Activated CD4-positive, alpha-beta T cell treated with anti-CD3 and anti-CD28 coated beads, Interleukin-2, amount 50 U/mL, for 24 hours (primary cell): Measurements from ENCODE around the gene CYP4A22.
"Not testable (repeated sequence)": the region's sequence is repeated elsewhere in the genome, so short reads cannot be mapped to it uniquely, and the experiment has no call there.

Experiments used
- DNase-seq, 2 donors: peaks; one replicate each; pipeline ENCODE4 v3.0.0-alpha.2; 2020; ENCODE audit warnings: low read depth in 1 of 2, low spot score in 1 of 2

Gene CYP4A22

GRCh38 chr1:47184822-47185677 lies 47.8 kb downstream of the CYP4A22 start:
- DNase-seq: no peak

GRCh38 chr1:47186267-47187185 lies 49.3 kb downstream of the CYP4A22 start:
- no peak for DNase-seq

GRCh38 chr1:47187231-47187925 lies 50.1 kb downstream of the CYP4A22 start:
- no peak for DNase-seq

- DNase-seq: no peak
Observed at GRCh38 chr1:47187926-47188250, 50.6 kb downstream of the CYP4A22 start.

GRCh38 chr1:47188791-47189785 lies 51.8 kb downstream of the CYP4A22 start:
- no peak for DNase-seq

GRCh38 chr1:47189844-47190508 lies 52.7 kb downstream of the CYP4A22 start, which contains the start of gene PDZK1IP1:
Gene PDZK1IP1, minus strand, starts transcription at chr1:47190036. Its CDS starts 104 bp downstream, at chr1:47189932.
- no peak for DNase-seq

GRCh38 chr1:47190509-47190855 lies 53.2 kb downstream of the CYP4A22 start:
- no peak for DNase-seq

GRCh38 chr1:47190857-47191256 lies 53.6 kb downstream of the CYP4A22 start:
- DNase-seq: no peak

- DNase-seq: no peak
Observed at GRCh38 chr1:47191940-47192457, 54.8 kb downstream of the CYP4A22 start.

GRCh38 chr1:47192458-47193384 lies 55.5 kb downstream of the CYP4A22 start:
- DNase-seq: peak; percentile 50 to 65

GRCh38 chr1:47193496-47193895 lies 56.3 kb downstream of the CYP4A22 start:
- not testable (repeated sequence) for DNase-seq

GRCh38 chr1:47194311-47194710 lies 57.1 kb downstream of the CYP4A22 start:
- DNase-seq: no peak

GRCh38 chr1:47195981-47196380 lies 58.7 kb downstream of the CYP4A22 start:
- DNase-seq: not testable (repeated sequence)

- DNase-seq: no peak
Observed at GRCh38 chr1:47196622-47197021, 59.4 kb downstream of the CYP4A22 start.

- DNase-seq: no peak
Observed at GRCh38 chr1:47198214-47198613, 61.0 kb downstream of the CYP4A22 start.
